ENCODE data around the gene INPP5J. TPM values are rescaled to one million over a fixed set of nuclear protein-coding genes. Genes with fewer than 3 reads are reported as not detected.
A peak's percentile ranks its signal among the peaks of the same experiment; 100 is the strongest.

INPP5J gene
- total and polyA plus RNA-seq, 2 experiments from 2014 or later = 3.4 to 5.6 TPM

DNA sequence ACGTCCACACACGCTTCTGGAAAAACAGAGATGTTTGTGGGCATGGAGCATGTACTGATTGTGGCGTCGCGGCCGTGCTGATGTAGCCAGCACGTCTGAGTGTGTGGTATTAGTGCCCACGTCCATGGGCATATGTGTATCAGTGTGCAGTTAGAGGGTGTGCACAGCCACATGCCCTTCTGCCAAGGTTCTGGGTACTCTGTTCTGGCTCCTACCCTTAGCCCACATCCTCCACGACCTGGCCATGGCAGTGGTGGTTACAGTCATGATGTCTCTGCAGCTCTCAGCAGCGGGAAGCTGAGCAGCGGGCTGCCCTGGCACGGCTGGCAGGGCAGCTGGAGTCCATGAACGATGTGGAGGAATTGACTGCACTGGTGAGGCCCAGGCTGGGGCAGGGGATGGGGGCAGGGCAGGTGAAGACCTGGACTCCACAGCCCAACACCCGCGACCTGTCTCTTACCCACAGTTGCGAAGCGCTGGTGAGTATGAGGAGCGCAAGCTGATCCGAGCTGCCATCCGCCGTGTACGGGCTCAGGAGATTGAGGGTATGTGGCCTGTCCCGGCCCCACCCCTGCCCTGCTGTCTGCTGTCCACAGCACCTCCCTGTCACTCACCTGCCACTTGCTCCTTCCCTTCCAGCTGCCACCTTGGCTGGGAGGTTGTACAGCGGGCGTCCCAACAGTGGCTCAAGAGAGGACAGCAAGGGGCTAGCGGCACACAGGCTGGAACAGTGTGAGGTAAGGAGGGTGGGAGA is 34.4 kb upstream of the INPP5J start:
- Histone ChIP-seq H3K4me2 (no peak overlapping the region), H3K4me1 (ENCODE audit: insufficient read depth) (peaks cover 11% of the 10 kb centered on the region), H3K9me2 (replicated peaks; ENCODE audit: insufficient read depth) (no peaks in the 10 kb centered on the region), H3K36me3 (replicated peaks; ENCODE audit: insufficient read depth, low read depth) (no peaks in the 10 kb centered on the region), H2AFZ (no peak overlapping the region), H3K27me3 (no peaks in the 10 kb centered on the region), H3K9me3 (ENCODE audit: low read depth) (no peaks in the 10 kb centered on the region), H3K4me3 (no peak overlapping the region), H3K27ac (no peak overlapping the region), H3K79me2 (peaks cover 22% of the 10 kb centered on the region), H4K20me1 (ENCODE audit: insufficient read depth, poor library complexity, severe bottlenecking) (peaks cover 3% of the 10 kb centered on the region)
- WGBS (ENCODE audit: low lambda C conversion rate, missing lambda C conversion rate) = 96% methylated on average over 25 of the region's 26 CpGs
- TF ChIP-seq EZH2phosphoT487 (IDR thresholded peaks at IDR 0.05; ENCODE audit: low read depth, severe bottlenecking, unreplicated experiment) (no peak), EZH2 (IDR thresholded peaks at IDR 0.05; ENCODE audit: borderline replicate concordance) (no peak)
- TF ChIP-seq, protein P1, sequence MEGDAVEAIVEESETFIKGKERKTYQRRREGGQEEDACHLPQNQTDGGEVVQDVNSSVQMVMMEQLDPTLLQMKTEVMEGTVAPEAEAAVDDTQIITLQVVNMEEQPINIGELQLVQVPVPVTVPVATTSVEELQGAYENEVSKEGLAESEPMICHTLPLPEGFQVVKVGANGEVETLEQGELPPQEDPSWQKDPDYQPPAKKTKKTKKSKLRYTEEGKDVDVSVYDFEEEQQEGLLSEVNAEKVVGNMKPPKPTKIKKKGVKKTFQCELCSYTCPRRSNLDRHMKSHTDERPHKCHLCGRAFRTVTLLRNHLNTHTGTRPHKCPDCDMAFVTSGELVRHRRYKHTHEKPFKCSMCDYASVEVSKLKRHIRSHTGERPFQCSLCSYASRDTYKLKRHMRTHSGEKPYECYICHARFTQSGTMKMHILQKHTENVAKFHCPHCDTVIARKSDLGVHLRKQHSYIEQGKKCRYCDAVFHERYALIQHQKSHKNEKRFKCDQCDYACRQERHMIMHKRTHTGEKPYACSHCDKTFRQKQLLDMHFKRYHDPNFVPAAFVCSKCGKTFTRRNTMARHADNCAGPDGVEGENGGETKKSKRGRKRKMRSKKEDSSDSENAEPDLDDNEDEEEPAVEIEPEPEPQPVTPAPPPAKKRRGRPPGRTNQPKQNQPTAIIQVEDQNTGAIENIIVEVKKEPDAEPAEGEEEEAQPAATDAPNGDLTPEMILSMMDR (IDR thresholded peaks at IDR 0.05; ENCODE audit: poor library complexity) = no peak
- DNase-seq (ENCODE audit: low spot score) = peak; percentile 5

DNA sequence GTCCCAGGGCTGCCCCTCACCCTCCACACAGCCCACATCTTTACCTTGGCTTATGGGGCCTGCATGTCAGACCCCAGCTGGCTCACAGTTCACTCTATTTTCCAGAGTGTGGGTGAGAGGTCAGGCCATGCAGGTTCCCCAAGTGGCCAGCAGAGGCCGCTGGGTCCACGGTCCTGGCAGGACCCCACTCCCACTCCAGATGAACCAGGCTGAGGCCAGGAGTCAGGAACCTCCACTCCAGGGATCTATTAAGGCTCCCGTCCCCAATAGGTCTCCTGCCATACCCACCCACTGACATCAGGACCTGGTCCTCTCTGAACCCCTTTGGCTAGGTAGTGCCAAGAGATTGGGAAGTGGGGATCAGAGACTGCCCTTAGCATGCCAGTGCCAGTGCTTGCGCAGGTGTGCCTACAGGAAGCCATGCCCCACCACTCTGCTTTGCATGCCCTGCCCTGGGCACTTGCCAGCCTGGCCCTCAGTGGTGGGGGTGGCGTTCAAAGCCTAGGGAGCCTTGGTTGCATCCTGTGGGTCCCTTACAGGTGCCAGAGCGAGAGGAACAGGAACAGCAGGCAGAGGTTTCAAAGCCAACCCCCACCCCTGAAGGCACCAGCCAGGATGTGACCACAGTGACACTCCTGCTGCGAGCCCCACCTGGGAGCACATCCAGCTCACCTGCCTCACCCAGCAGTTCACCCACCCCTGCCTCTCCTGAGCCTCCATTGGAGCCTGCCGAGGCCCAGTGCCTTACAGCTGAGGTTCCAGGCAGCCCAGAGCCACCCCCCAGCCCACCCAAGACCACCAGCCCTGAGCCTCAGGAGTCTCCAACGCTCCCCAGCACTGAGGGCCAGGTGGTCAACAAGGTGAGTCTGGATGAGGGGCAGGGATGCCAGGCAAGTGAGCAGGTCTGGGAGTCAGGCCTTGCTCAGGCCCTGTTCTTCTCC is 33.3 kb upstream of the INPP5J start:
- H3K79me2 ChIP-seq = peaks cover 12% of the 10 kb centered on the region
- no peak overlapping the region for H3K4me3 ChIP-seq
- H3K9me3 ChIP-seq (ENCODE audit: low read depth) = no peaks in the 10 kb centered on the region
- no peaks in the 10 kb centered on the region for H3K36me3 ChIP-seq (replicated peaks; ENCODE audit: insufficient read depth, low read depth)
- peak; percentile 61 for DNase-seq (ENCODE audit: low spot score)
- H3K27me3 ChIP-seq = no peaks in the 10 kb centered on the region
- H3K9me2 ChIP-seq (replicated peaks; ENCODE audit: insufficient read depth) = no peaks in the 10 kb centered on the region
- H3K4me2 ChIP-seq = no peak overlapping the region
- TF ChIP-seq EZH2 (IDR thresholded peaks at IDR 0.05; ENCODE audit: borderline replicate concordance) = no peak
- no peak for TF ChIP-seq EZH2phosphoT487 (IDR thresholded peaks at IDR 0.05; ENCODE audit: low read depth, severe bottlenecking, unreplicated experiment)
- TF ChIP-seq, protein P1 (IDR thresholded peaks at IDR 0.05; ENCODE audit: poor library complexity) = peak; percentile 63
- WGBS (ENCODE audit: low lambda C conversion rate, missing lambda C conversion rate) = 76% methylated on average over 9 of the region's 9 CpGs
- peaks cover 1% of the 10 kb centered on the region for H3K4me1 ChIP-seq (ENCODE audit: insufficient read depth)
- H4K20me1 ChIP-seq (ENCODE audit: insufficient read depth, poor library complexity, severe bottlenecking) = peaks cover 3% of the 10 kb centered on the region
- no peak overlapping the region for H3K27ac ChIP-seq
- H2AFZ ChIP-seq = no peak overlapping the region

DNA sequence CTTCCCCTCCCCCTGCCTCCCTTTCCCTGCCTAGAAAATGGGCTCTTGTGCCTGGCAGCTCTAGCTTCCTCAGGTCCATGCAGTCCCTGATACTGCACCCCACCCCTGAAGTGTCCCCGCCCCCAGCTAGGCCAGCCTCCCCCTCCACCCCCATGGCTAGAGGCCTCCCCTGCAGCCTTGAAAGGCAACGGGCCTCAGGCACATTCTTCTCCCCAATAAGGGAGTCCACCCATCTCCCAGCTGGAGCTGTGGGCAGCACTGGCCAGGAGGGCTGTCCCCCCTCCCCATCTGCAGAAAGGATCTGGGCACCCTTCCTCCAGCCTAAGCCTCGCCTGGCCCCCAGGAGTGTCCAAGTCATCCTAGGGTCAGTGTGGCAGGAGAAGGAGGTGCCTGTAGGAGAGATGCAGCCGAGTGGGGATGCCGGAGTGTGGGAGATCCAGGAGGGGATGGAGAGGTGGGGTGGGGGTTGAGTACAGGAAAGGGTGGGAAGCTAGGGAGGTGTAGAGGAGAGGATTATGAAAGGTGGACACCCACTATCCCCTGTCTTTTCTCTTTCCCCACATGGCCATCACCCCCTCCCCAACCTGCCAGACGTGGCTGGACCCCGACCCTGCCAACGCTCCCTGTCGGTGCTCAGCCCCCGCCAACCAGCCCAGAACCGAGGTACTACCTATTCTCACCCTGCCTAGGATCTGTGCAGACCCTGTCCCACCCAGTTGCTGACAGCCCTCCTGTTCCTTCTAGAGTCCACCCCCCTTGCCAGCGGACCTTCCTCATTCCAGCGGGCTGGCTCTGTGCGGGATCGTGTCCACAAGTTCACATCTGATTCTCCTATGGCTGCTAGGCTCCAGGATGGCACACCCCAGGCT is 32.3 kb upstream of the INPP5J start:
- no peaks in the 10 kb centered on the region for H3K4me1 ChIP-seq (ENCODE audit: insufficient read depth)
- no peak overlapping the region for H3K4me2 ChIP-seq
- peaks cover 3% of the 10 kb centered on the region for H4K20me1 ChIP-seq (ENCODE audit: insufficient read depth, poor library complexity, severe bottlenecking)
- no peak for DNase-seq (ENCODE audit: low spot score)
- 92% methylated on average over 14 of the region's 15 CpGs for WGBS (ENCODE audit: low lambda C conversion rate, missing lambda C conversion rate)
- H3K79me2 ChIP-seq = peaks cover 10% of the 10 kb centered on the region
- TF ChIP-seq, protein P1 (IDR thresholded peaks at IDR 0.05; ENCODE audit: poor library complexity) = no peak
- TF ChIP-seq EZH2phosphoT487 (IDR thresholded peaks at IDR 0.05; ENCODE audit: low read depth, severe bottlenecking, unreplicated experiment) (no peak), EZH2 (IDR thresholded peaks at IDR 0.05; ENCODE audit: borderline replicate concordance) (no peak)
- no peak overlapping the region for H2AFZ ChIP-seq
- no peaks in the 10 kb centered on the region for H3K36me3 ChIP-seq (replicated peaks; ENCODE audit: insufficient read depth, low read depth)
- H3K9me2 ChIP-seq (replicated peaks; ENCODE audit: insufficient read depth) = no peaks in the 10 kb centered on the region
- no peak overlapping the region for H3K4me3 ChIP-seq
- H3K9me3 ChIP-seq (ENCODE audit: low read depth) = no peaks in the 10 kb centered on the region
- H3K27ac ChIP-seq = no peak overlapping the region
- H3K27me3 ChIP-seq = no peaks in the 10 kb centered on the region

All from hepatocyte (in vitro differentiated cells).